ENCODE results near the gene CABLES2.

DNA sequence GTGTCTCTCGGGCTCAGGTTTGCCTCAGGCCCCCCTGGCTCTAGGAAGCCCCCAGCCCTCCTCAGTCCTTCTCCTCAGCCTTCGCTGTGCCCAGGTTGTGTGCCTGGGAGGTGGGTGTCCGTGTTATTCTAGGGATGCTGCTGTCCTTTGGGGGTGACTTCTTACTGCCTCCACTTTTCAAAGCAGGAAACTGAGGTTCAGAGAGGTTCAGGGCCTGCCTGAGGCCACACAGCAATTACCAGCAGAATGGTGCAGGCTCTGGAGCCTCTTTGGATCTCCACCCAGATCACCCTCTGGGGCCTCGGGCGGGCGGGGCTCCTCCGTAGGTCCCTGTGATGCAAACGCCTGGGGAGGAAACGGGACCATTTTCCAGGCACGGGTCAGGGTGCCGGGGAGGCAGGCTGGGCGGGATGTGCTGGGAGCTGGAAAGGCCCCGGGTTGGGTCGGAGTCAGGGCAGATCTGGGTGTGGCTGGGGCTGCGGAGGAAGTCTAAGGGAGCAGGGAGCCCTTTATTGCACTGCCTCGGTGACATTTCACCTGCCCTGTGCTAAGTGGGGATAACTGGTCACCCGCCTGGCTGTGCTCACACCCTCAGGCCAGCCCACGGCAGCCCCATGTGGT is 45.5 kb upstream of the CABLES2 start:
- TF ChIP-seq, protein P1, sequence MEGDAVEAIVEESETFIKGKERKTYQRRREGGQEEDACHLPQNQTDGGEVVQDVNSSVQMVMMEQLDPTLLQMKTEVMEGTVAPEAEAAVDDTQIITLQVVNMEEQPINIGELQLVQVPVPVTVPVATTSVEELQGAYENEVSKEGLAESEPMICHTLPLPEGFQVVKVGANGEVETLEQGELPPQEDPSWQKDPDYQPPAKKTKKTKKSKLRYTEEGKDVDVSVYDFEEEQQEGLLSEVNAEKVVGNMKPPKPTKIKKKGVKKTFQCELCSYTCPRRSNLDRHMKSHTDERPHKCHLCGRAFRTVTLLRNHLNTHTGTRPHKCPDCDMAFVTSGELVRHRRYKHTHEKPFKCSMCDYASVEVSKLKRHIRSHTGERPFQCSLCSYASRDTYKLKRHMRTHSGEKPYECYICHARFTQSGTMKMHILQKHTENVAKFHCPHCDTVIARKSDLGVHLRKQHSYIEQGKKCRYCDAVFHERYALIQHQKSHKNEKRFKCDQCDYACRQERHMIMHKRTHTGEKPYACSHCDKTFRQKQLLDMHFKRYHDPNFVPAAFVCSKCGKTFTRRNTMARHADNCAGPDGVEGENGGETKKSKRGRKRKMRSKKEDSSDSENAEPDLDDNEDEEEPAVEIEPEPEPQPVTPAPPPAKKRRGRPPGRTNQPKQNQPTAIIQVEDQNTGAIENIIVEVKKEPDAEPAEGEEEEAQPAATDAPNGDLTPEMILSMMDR (IDR thresholded peaks at IDR 0.05): no peak
- TF ChIP-seq POLR2A (IDR thresholded peaks at IDR 0.05): no peak
